ENCODE measurements around the gene LYRM9.

LYRM9 gene

DNA sequence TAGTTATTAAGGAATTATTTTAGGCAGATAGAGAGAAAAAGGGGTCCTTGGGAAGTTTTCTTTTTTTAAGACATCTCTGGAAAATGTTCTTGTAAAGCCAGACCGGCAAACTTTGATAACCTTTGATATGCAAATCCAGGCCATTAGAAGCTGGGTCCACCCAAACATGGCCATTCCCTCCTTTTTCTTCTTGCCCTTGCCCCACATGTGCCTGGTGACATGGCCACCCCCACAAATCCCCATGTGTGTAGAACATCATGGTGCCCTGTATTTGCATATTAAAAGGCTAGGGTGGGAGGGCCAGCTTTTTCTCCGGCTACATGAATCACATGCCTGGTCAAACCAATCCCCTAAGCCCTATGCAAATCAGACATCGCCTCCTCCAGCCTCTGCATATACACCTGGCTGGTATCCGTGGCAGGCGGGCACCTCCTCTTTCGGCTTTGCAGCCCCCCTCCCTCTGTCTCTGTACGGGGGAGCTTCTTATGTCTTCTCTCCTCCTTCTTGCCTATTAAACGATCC is 43.9 kb upstream of the LYRM9 start:
- CTCF ChIA-PET: interaction anchor here (0.8 kb wide), 1 partner anchor 57 kb away, joined by 3 read pairs; no protein-coding TSS in a partner anchor

DNA sequence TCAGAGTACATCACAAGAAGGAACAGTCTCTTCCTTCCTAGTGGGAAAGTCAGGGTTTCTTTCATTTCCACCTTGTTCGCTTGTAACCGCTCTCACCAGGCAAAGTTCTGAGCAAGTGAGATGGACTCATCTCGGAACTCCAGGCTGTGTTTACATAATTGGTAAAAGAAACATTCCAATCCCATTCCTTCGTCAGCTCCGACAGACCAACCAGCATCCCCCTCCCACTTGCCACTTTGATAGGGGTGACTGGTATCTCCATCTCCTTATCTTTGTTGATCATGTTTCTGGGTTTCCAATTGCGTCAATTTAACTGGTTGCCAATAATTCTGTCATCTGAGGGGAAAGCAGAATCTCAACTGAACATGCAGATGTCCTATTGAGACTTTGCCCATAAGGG is 36.8 kb upstream of the LYRM9 start:
- ChIA-PET POLR2A (no interaction called here), CTCF (no interaction called here)
- H3K4me3 ChIP-seq (ENCODE audit: low read depth, low read length): no peak overlapping the region
- TF ChIP-seq, protein P1, sequence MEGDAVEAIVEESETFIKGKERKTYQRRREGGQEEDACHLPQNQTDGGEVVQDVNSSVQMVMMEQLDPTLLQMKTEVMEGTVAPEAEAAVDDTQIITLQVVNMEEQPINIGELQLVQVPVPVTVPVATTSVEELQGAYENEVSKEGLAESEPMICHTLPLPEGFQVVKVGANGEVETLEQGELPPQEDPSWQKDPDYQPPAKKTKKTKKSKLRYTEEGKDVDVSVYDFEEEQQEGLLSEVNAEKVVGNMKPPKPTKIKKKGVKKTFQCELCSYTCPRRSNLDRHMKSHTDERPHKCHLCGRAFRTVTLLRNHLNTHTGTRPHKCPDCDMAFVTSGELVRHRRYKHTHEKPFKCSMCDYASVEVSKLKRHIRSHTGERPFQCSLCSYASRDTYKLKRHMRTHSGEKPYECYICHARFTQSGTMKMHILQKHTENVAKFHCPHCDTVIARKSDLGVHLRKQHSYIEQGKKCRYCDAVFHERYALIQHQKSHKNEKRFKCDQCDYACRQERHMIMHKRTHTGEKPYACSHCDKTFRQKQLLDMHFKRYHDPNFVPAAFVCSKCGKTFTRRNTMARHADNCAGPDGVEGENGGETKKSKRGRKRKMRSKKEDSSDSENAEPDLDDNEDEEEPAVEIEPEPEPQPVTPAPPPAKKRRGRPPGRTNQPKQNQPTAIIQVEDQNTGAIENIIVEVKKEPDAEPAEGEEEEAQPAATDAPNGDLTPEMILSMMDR (IDR thresholded peaks at IDR 0.05; ENCODE audit: insufficient read depth, low read length, missing control alignments): no peak
- no peak for DNase-seq (ENCODE audit: low read depth, low spot score)

More for the DNA sequence above, 43.9 kb upstream of the LYRM9 start:
- TF ChIP-seq, protein P1 (IDR thresholded peaks at IDR 0.05; ENCODE audit: insufficient read depth, low read length, missing control alignments): no peak
- no peak for DNase-seq (ENCODE audit: low read depth, low spot score)
- POLR2A ChIA-PET: no interaction called here
- no peak overlapping the region for H3K4me3 ChIP-seq (ENCODE audit: low read depth, low read length)

DNA sequence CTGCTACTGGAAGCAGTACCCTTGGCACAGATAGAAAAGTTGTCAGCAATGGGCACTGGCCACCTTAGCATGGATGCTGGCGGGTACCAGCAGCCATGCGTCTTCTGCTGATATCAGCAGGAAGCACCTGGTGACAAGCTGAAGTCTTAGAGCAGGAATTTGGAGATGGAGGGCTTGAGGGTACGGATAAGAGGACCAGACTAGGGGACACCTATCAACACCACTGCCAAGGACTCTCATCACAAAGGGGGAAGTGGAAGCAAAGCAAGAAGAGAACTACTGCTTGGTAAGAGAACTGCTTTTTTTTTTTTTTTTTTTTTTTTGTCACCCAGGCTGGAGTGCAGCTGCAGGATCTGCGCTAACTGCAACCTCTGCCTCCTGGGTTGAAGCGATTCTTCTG is 35.4 kb upstream of the LYRM9 start:
- no peak overlapping the region for H3K4me3 ChIP-seq (ENCODE audit: low read depth, low read length)
- TF ChIP-seq, protein P1 (IDR thresholded peaks at IDR 0.05; ENCODE audit: insufficient read depth, low read length, missing control alignments): no peak
- CTCF ChIA-PET: no interaction called here
- DNase-seq (ENCODE audit: low read depth, low spot score): no peak
- POLR2A ChIA-PET: no interaction called here

DNA sequence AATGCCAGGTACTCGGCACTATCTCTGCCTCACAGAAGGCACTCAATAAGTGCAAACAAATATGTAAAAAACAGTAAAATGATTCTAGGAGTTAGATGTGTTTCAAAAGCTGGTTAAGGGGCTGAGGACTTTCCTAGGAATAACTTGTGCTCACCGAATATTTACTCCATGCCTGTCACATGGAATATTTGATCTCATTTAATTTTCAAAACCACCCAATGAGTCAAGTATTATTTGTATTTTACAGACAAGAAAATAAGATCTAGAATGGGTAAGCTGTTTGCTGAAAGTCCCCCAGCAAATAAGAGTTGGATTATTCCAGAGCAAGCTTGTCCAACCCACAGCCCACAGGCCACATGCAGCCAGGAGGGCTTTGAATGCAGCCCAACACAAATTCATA is 34.6 kb upstream of the LYRM9 start:
- no peak for DNase-seq (ENCODE audit: low read depth, low spot score)
- POLR2A ChIA-PET: no interaction called here
- H3K4me3 ChIP-seq (ENCODE audit: low read depth, low read length): no peak overlapping the region
- CTCF ChIA-PET: interaction anchor here (1.2 kb wide), 1 partner anchor 46 kb away, joined by 4 read pairs; no protein-coding TSS in a partner anchor
- TF ChIP-seq, protein P1 (IDR thresholded peaks at IDR 0.05; ENCODE audit: insufficient read depth, low read length, missing control alignments): no peak

DNA sequence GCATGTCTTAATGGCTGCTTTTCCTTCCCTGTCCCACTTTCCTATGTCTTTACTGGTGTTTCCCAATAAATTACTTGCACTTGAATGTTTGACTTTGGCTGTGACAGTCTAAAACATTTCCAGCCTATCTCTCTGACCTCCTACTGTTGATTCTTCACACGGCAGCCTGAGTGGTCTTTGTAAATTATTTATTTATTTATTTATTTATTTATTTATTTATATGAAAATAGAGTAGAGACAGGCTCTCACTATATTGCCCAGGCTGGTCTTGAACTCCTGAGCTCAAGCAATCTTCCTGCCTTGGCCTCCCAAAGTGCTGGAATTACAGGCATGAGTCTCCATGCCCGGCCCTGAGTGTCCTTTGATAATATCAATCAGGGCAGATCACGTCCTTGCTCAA is 28.4 kb upstream of the LYRM9 start:
- H3K4me3 ChIP-seq (ENCODE audit: low read depth, low read length): no peak overlapping the region
- ChIA-PET POLR2A (no interaction called here), CTCF (no interaction called here)
- TF ChIP-seq, protein P1 (IDR thresholded peaks at IDR 0.05; ENCODE audit: insufficient read depth, low read length, missing control alignments): no peak
- DNase-seq (ENCODE audit: low read depth, low spot score): no peak

DNA sequence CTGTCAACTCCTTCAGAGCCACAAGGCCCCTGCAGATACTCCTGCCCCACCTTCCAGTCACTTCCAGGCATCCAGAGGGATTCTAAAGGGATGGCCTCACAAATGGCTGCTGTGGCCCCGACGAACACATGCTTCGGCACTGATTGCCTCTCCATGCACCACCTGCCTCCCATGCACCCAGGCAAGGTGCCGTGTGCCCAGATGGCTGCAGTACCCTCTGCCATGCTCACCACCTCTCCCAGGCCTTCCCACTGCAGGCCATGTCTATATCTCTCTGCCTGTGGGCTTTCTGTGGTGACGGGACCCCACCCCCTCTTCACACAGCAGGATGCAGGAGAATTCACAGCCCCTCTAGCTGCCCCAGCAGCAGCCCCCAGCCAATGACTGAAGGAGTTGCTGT is 27.9 kb upstream of the LYRM9 start:
- TF ChIP-seq, protein P1 (IDR thresholded peaks at IDR 0.05; ENCODE audit: insufficient read depth, low read length, missing control alignments): no peak
- CTCF ChIA-PET: no interaction called here

More for the DNA sequence above, 27.9 kb upstream of the LYRM9 start:
- no peak overlapping the region for H3K4me3 ChIP-seq (ENCODE audit: low read depth, low read length)
- DNase-seq (ENCODE audit: low read depth, low spot score): no peak
- POLR2A ChIA-PET: no interaction called here

All from AG04449 (cell line).